ENCODE results near the gene CCDC9B.

- no peak for TF ChIP-seq POLR2A (IDR thresholded peaks at IDR 0.05)
- TF ChIP-seq CTCF (IDR thresholded peaks at IDR 0.05): no peak
Observed at GRCh38 chr15:40331637-40332036, 9.1 kb downstream of the CCDC9B start.

All from upper lobe of left lung (tissue), 4 donors.